Activated T-helper 1 cell treated with anti-CD3 and anti-CD28 coated beads, Interleukin-12 subunit alpha, Interleukin-12 subunit beta, Interleukin-2, Interleukin-4 antibody, amounts not matched to agents 30 ng/mL and 10 ng/mL and 1 ng/mL, durations not matched to agents 14 hours and 24 hours and 36 hours (primary cell): ENCODE measurements around the gene HOXB2. TPM values are rescaled to one million over a fixed set of nuclear protein-coding genes. Genes with fewer than 3 reads are reported as not detected.

Source experiments
- DNase-seq: peaks from one replicate; pipeline ENCODE4 v3.0.0; 2021; ENCODE audit warnings: low spot score
- H3K27ac Mint-ChIP-seq: one replicate; pipeline ENCODE4 v1.8.0; 2021; ENCODE audit warnings: mild to moderate bottlenecking, mixed read lengths
- H3K27me3 Mint-ChIP-seq: one replicate; pipeline ENCODE4 v1.8.0; 2022; ENCODE audit warnings: mild to moderate bottlenecking, moderate library complexity, mixed read lengths; ENCODE audit not compliant: insufficient read depth
- H3K36me3 Mint-ChIP-seq: one replicate; pipeline ENCODE4 v1.8.0; 2021; ENCODE audit warnings: low read depth, mixed read lengths
- H3K4me1 Mint-ChIP-seq: one replicate; pipeline ENCODE4 v1.8.0; 2021; ENCODE audit warnings: low read depth, mixed read lengths
- H3K4me3 Mint-ChIP-seq: one replicate; pipeline ENCODE4 v1.8.0; 2021; ENCODE audit warnings: mild to moderate bottlenecking, moderate library complexity, mixed read lengths
- H3K9me3 Mint-ChIP-seq: one replicate; pipeline ENCODE4 v1.8.0; 2021; ENCODE audit warnings: mixed read lengths
- intact Hi-C: fragments of 100-400 bp; cut with micrococcal nuclease; formaldehyde crosslinking; loops from one replicate; pipeline ENCODE4 v1.15.1; 2024
- total RNA-seq: library from RNA; stranded (reverse); gene quantifications from 2 replicates; pipeline ENCODE4 v1.2.3, GENCODE V29; 2022

HOXB2 gene
- total RNA-seq, 1 donor from 2014 or later = 32.8 TPM

- intact Hi-C loops = no loop called here
- H3K9me3 Mint-ChIP-seq = no peaks in the 10 kb centered on the region
- no peak overlapping the region for H3K4me3 Mint-ChIP-seq
- H3K27me3 Mint-ChIP-seq = peaks cover 15% of the 10 kb centered on the region
- H3K4me1 Mint-ChIP-seq = peaks cover 6% of the 10 kb centered on the region
- no peak for DNase-seq
- H3K36me3 Mint-ChIP-seq = peaks cover 25% of the 10 kb centered on the region
- no peak overlapping the region for H3K27ac Mint-ChIP-seq
Measured at GRCh38 chr17:48567646-48568354, 22.9 kb upstream of the HOXB2 start.

- Mint-ChIP-seq H3K4me3 (no peak overlapping the region), H3K36me3 (peaks cover 25% of the 10 kb centered on the region), H3K27me3 (peaks cover 19% of the 10 kb centered on the region), H3K4me1 (peaks cover 6% of the 10 kb centered on the region), H3K9me3 (no peaks in the 10 kb centered on the region), H3K27ac (no peak overlapping the region)
- intact Hi-C loops = no loop called here
- DNase-seq = no peak
Measured at GRCh38 chr17:48567209-48567608, 22.3 kb upstream of the HOXB2 start.

GRCh38 chr17:48566717-48567116 is 21.8 kb upstream of the HOXB2 start:
- Mint-ChIP-seq H3K27ac (no peak overlapping the region), H3K4me1 (peaks cover 2% of the 10 kb centered on the region), H3K36me3 (peaks cover 23% of the 10 kb centered on the region), H3K27me3 (peaks cover 19% of the 10 kb centered on the region), H3K9me3 (no peaks in the 10 kb centered on the region), H3K4me3 (no peak overlapping the region)
- intact Hi-C loops = no loop called here
- no peak for DNase-seq

DNA sequence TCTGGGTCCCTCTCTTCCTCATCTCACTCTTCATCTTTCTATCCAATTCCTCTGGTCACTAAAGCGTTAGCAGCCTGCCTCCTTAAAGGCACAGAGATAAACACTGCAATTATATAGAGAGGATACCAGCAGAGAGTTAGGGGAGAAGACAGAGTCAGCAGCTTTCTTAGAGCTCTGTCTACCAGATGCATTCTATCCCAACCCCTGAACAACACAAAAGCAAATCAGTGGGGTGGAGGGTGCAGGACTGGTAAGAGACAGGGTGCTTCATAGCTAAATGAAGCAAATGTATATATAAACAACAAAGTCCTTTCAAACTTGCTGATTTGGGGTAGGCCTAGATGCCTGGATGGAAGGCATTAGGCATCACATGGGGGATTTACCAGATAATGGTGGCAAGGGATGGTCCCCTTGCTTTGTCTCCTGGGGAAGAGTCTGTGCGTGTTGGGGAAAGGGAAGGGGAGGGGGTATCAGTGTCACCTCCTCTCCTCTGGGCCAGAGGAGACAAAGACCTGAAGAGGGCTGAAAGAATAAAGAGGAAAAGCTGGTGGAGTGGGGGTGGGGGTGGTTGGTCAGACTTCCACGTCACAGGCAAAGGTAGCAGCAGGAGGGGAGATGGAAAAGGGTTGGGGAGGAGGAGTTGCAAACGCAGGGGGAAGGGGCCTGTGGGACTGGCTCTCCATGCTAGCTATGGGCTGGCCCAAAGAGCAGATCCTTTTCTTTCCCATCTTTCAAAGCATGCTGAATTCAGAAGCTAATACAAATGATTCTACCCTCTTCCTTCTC is 21.2 kb upstream of the HOXB2 start:
- peaks cover 19% of the 10 kb centered on the region for H3K27me3 Mint-ChIP-seq
- H3K4me3 Mint-ChIP-seq = no peak overlapping the region
- H3K36me3 Mint-ChIP-seq = peaks cover 19% of the 10 kb centered on the region
- DNase-seq = no peak
- no peaks in the 10 kb centered on the region for H3K9me3 Mint-ChIP-seq
- intact Hi-C loops = no loop called here
- H3K27ac Mint-ChIP-seq = no peak overlapping the region
- H3K4me1 Mint-ChIP-seq = peaks cover 4% of the 10 kb centered on the region

DNA sequence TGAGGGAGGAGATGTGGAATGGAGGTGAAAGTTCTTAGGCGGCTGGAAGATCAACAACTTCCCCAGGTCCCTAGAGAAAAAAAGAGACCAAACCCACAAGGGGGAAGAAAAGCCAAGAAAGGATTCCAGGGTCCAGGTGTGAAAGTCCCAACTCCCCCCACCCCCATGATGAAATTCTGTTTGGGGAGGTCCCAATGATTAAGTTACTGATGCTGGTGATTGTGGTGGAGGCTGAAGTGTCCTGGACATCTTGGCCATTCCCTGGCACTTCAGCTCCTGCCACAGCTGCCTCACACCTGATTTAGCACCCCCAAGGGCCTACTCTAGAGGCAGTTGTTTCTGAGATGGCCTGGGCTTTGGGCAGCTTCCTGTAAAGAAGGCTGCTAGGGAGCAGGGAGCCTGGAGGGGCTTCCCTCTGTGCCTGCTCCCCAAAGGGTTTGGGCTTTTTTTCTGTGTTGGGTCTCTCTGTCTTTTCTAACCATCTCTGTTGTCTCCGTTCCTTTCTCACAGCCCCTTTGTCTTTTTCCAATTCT is 20.2 kb upstream of the HOXB2 start:
- no peaks in the 10 kb centered on the region for H3K9me3 Mint-ChIP-seq
- H3K36me3 Mint-ChIP-seq = peaks cover 18% of the 10 kb centered on the region
- intact Hi-C loops = no loop called here

DNA sequence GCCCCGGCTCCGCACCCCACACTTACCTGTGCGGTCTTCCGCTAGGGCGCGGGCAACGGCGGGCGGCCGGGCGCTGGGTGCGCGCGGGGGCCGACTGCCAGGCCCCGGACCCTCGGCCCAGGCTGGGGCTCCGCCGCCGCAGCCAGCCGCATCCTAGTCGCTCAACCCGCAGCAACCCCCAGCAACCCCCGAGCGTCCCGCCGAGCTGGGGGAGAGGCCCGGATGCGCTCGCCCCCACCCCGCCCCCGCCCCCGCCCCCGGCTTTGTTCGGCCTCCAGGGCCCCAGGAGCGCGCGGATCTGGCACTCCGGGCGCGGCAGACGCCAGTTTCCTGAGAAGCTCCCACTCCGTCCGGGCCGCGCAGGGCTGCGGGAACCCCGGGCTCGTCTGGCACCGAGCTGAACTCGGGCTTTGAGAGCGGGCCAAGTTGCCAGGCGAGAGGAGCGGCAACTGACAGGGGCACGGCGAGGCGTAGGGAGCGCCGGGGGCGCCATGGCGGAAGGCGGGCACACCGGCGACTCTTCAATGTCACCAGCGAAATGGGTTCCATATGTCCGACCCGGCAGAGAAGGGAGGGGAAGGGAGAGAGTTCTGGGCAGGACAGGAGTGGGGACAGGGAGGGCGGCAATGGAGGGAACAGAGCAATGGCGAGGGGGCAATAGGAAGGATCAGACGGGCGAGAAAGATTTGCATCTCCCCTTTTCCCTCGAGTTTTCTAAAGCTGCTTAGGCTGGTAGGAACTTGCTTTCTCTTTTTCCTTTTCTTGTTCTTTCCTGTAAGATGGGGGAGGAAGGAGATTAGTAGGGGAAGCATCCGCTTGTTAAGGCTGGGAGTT is 19.5 kb upstream of the HOXB2 start:
- Mint-ChIP-seq H3K36me3 (peaks cover 15% of the 10 kb centered on the region), H3K9me3 (no peaks in the 10 kb centered on the region), H3K4me1 (peaks cover 7% of the 10 kb centered on the region), H3K27me3 (peaks cover 15% of the 10 kb centered on the region), H3K27ac (no peak overlapping the region), H3K4me3 (no peak overlapping the region)
- no peak for DNase-seq
- intact Hi-C loops = no loop called here

More for the DNA sequence above, 20.2 kb upstream of the HOXB2 start:
- peaks cover 19% of the 10 kb centered on the region for H3K27me3 Mint-ChIP-seq
- H3K4me3 Mint-ChIP-seq = no peak overlapping the region
- no peak overlapping the region for H3K27ac Mint-ChIP-seq
- no peak for DNase-seq
- H3K4me1 Mint-ChIP-seq = peaks cover 7% of the 10 kb centered on the region

DNA sequence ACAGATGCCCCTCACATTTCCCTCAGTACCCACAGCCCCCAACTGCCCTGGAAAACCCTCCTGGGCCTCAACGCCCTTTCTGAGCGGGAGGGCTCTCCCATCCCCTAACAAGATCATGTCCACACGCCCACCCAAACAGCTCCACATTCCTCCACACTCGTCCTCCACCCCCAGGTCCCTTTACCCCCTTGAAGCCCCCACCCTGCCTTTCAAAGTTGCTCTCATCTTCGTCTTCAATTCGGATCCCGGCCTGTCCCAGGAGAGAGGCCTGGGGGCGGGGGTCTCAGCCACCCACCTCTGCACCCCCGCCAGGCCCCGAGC is 18.9 kb upstream of the HOXB2 start:
- no peak overlapping the region for H3K4me3 Mint-ChIP-seq
- H3K27ac Mint-ChIP-seq = no peak overlapping the region
- H3K4me1 Mint-ChIP-seq = peaks cover 7% of the 10 kb centered on the region
- peaks cover 11% of the 10 kb centered on the region for H3K36me3 Mint-ChIP-seq
- intact Hi-C loops = no loop called here
- H3K27me3 Mint-ChIP-seq = peaks cover 10% of the 10 kb centered on the region
- H3K9me3 Mint-ChIP-seq = no peaks in the 10 kb centered on the region
- DNase-seq = no peak

- intact Hi-C loops = no loop called here
- H3K36me3 Mint-ChIP-seq = peaks cover 11% of the 10 kb centered on the region
- no peak overlapping the region for H3K27ac Mint-ChIP-seq
- no peak for DNase-seq
- no peaks in the 10 kb centered on the region for H3K9me3 Mint-ChIP-seq
- H3K27me3 Mint-ChIP-seq = peaks cover 10% of the 10 kb centered on the region
- H3K4me3 Mint-ChIP-seq = no peak overlapping the region
- H3K4me1 Mint-ChIP-seq = peaks cover 7% of the 10 kb centered on the region
Measured at GRCh38 chr17:48563385-48563838, 18.5 kb upstream of the HOXB2 start.

DNA sequence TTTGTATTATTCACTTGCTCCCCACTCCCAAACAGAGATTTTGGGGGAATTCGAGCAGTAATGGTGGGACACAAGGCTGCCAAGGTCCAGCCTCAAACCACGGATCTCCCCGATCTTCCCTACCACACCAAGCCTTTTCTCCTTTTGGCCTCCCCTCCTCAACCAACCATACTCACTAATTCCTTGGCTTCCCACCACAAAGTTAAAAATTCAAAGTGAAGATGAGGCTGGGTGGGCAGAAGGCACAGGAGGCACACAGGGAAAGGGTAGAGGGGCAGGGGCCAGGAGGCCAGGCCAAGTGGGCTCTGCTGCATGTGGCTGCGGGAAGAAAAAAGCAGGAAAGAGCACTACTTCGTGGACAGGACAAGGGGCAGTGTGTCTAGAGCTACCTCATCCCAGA is 18.0 kb upstream of the HOXB2 start:
- peaks cover 12% of the 10 kb centered on the region for H3K27me3 Mint-ChIP-seq
- intact Hi-C loops = no loop called here
- DNase-seq = no peak
- no peak overlapping the region for H3K27ac Mint-ChIP-seq
- H3K9me3 Mint-ChIP-seq = no peaks in the 10 kb centered on the region
- peaks cover 7% of the 10 kb centered on the region for H3K4me1 Mint-ChIP-seq
- no peak overlapping the region for H3K4me3 Mint-ChIP-seq
- peaks cover 8% of the 10 kb centered on the region for H3K36me3 Mint-ChIP-seq

DNA sequence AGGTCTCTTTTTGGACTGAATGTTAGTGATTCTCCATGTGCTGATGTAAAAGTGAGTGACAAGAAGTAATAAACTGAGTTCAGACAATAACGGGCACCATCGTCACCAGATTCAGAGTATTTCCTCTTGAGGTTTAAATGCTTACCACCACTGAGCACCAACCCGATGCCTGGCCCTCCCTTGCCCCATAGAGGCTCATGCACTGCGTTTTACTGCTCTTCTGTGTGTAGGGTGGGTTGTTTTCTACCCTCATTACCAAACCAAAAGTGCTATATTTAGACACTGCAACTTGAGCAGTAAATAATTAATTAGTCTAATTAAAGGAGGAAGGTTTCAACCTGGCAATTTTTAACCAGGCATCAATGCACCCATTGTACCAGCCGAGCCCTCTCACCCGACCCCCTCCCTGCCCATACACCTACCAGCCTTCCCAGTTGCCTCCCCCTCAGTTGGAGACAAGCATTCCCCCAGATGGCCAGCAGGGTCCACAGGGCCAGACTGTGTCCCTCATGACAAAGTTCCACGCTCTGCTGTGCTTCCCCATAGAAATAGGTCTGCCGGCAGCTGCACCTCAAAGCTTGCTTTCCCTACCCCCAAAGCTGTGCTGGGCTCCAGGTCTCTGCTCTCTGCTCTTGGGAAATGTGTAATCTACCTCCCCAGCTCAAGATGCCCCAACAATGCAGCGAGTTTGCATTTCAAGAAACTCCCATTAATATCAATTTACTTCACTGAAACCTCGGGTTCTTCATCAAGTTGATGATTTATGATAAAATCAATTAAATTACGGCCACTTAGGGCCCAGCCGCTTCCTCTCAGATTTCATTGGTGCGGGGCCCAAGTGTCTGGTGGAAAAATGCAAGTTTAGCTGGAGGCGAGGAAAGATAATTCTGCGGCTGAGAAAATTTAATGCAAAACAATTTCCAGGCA is 17.2 kb upstream of the HOXB2 start:
- no peak for DNase-seq
- Mint-ChIP-seq H3K27me3 (peaks cover 14% of the 10 kb centered on the region), H3K4me3 (no peak overlapping the region), H3K36me3 (peaks cover 8% of the 10 kb centered on the region), H3K27ac (no peak overlapping the region), H3K9me3 (no peaks in the 10 kb centered on the region), H3K4me1 (peaks cover 7% of the 10 kb centered on the region)
- intact Hi-C loops = no loop called here

DNA sequence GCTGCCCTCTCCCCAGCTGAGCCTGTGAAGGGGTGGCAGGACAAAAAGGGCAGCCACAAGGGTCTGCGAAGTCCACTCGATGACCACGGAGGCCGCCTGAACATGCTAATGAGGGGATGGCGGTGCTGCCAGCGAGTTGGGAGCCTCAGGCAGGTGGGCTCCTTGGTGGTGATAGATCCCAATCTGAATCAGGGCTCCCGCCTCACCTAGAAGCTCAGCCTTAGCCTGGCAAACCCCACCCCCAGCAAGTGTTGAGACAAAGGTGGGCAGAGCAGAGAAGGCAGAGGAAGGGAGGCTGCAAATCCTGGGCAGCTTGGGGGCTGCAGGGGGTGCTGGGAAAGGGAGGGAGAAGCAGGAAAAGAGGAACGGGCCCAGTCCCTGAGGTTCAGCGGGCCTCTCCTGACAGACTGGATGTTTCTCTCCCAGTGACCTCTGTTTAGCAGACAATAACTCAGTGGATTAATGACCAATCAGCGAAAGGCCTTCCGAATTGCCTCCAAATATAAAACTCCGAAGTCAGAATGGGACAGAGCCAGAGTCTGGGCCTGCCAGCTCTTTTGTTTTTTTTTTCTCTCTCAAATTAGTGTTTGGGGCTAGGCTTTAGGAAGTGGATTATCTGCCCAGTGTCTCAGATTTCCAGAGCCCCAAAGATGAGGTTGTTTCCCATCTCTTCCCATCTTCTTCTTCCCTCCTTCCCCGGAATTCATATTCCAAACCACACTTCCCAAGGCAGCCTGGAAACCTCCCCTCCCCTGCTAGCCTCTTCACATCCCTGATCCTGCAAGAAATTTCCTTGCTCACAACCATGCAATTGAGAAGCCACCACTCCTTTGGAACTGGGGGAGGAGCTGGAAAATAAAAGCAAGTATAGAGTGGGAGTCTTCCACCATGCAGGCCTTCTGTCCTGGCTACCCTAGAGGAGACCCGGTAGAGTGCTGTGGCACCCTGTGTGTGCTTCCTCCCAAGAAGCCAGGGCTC is 15.2 kb upstream of the HOXB2 start:
- Mint-ChIP-seq H3K36me3 (peaks cover 14% of the 10 kb centered on the region), H3K27me3 (peaks cover 27% of the 10 kb centered on the region), H3K27ac (no peak overlapping the region), H3K4me1 (peaks cover 16% of the 10 kb centered on the region), H3K9me3 (no peaks in the 10 kb centered on the region), H3K4me3 (no peak overlapping the region)
- intact Hi-C loops = no loop called here
- DNase-seq = no peak
